ENCODE data around the gene MEGF9.
A peak's percentile ranks its signal among the peaks of the same experiment; 100 is the strongest.
"Not testable (repeated sequence)": the region's sequence is repeated elsewhere in the genome, so short reads cannot be mapped to it uniquely, and the experiment has no call there.

The MEGF9 gene

DNA sequence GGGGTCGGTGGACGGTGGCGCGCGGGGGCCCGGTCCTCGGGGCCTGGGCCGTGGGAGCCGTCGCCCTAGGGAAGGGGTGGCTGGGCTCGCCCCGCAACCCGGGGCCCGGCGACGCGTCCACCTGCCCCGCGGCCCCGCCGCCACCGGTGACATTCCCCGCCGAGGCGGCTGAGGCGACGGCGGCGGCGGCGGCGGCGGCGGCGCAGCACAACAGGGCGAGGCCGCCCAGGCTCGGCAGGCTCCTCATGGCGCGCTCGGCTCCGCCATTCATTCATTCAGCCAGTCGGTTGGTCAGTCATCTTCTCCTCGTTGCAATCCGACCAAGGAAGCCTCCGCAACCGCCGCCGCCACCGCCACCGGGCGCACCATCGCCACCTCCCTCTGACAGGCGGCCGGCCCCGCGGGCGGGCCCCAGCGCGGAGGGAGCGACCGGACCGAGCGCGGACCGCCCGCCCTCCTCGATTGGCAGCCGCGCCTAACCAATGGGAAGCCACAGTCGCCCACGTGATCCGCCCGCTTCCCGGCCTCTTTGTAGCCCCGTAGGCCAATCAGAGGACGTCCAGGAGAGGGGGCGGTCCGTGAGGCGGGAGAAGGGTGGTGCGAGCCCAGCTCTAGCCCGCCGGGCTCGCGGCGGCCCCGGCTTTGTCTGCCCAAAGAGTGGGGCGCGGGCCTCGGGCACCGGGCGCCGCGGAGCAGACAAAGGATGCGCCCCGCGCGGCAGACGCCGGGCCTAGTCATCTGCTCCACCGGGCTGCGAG lies at the start of gene MEGF9:
MEGF9 (minus strand) TSS at position 383 of the 758 bp plus-strand sequence; CDS start at position 271, 112 bp downstream.
- peak within 1 kb of the TSS; percentile 73 to 97 (median 87) for H3K27ac ChIP-seq
- peak within 1 kb of the TSS; percentile 73 to 94 (median 91) for H3K4me3 ChIP-seq

- no peak overlapping the region for H3K4me3 ChIP-seq
- H3K27ac ChIP-seq: no peak overlapping the region
Observed at GRCh38 chr9:120761006-120761405, 46.7 kb upstream of the MEGF9 start.

- Histone ChIP-seq H3K4me3 (no peak overlapping the region), H3K27ac (peak overlapping the region in 1 of 21 experiments; percentile 4)
Observed at GRCh38 chr9:120759755-120760400, 45.6 kb upstream of the MEGF9 start.

DNA sequence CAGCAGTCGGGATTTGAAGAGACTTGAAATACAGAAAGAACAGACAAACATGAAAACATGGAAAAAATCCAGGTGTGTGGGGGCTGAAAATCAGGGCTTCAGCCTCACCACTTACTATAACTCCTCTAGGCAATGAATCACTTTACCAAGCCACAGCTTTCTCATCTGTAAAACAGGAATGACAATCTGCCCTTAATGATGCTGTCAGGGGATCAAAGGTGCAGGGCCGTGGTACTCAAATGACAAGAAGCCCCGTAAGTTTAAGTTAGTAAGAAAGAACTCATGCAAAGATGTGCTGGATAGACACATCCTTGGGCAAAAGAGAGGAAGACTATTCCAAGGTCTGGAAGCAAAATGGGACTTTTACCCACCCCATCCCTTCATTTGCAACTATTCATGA lies 44.3 kb upstream of the MEGF9 start:
- Histone ChIP-seq H3K4me3 (no peak overlapping the region), H3K27ac (no peak overlapping the region)

DNA sequence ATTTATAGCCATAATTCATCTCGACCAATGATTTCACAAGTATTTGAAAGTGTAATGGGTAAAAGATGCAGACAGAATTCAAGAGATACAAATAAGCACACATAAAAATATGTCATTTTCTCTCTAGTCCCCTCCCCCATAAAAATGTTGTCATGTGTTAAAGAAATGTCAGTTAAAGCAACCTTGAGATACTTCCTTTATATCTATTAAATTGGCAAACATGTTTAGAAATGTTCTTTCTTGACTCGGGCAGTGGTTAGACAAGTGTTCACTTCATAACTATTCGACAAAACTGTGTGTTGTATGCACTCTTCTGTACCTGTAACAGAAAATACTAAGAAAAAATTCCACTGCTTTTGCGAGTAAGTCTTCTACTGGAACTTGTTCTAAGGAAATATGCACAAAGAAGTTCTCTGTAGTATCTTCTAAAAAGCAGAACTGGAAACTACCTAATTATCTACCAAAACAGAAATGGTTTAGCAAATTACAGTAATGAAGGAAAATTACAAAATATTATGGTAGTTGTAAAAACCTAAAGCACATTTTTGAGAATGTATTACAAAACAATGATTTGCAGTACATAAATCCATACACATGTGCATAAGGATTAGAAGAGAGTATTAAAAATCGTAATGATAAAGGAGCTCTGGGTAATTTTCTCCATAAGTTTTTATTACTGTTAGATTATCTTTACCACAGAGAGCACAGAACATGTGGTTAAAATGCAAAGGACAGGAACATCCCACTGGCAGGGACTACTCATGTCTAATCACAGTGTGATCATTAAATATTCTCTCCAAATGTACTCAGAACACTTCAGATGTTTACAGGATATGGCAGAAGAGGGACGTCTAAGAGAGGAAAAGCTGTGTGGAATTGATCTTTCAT lies 43.0 kb upstream of the MEGF9 start:
- H3K4me3 ChIP-seq: no peak overlapping the region
- peak overlapping the region in 2 of 21 experiments; percentile 18 to 21 for H3K27ac ChIP-seq

DNA sequence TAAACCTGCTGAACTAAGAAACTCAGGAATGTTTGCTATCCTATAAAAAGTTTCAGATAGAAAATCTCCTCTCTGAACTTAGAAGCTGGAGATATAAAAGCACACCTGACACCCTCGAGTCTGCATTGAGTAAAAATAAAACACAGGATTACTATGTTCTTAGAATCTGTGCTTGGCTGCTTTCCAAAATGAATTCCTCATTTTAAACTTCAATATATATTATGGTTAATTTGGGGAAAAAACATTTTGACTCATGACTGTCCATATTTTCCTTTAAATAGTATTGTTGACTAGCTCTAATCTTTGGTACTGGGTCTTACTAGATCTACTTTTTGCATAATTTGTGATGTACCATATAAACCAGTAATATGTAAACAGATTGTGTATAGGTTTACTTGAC lies 42.3 kb upstream of the MEGF9 start:
- peak overlapping the region in 1 of 21 experiments; percentile 21 for H3K27ac ChIP-seq
- no peak overlapping the region for H3K4me3 ChIP-seq

GRCh38 chr9:120755810-120756434 lies 41.7 kb upstream of the MEGF9 start:
- H3K4me3 ChIP-seq: no peak overlapping the region
- H3K27ac ChIP-seq: no peak overlapping the region

GRCh38 chr9:120755044-120755443 lies 40.8 kb upstream of the MEGF9 start:
- Histone ChIP-seq H3K27ac (no peak overlapping the region), H3K4me3 (no peak overlapping the region)

- Histone ChIP-seq H3K27ac (no peak overlapping the region), H3K4me3 (no peak overlapping the region)
Observed at GRCh38 chr9:120750421-120750820, 36.2 kb upstream of the MEGF9 start.

- not testable (repeated sequence) for H3K4me3 ChIP-seq
Observed at GRCh38 chr9:120746366-120746765, 32.1 kb upstream of the MEGF9 start.

DNA sequence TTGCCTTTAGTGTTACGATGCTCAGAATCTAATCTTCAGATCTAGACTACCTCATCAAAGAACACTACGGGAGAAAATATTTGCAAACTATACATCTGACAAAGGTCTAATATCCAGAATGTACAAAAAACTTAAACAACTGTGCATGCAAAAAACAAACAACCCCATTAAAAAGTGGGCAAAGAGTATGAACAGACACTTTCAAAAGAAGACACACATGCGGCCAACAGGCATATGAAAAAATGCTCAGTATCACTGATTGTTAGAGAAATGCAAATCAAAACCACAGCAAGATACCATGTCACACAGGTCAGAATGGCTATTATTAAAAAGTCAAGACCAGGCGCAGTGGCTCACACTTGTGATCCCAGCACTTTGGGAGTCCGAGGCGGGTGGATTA lies 31.0 kb upstream of the MEGF9 start:
- Histone ChIP-seq H3K27ac (no peak overlapping the region), H3K4me3 (no peak overlapping the region)

More at GRCh38 chr9:120746366-120746765, 32.1 kb upstream of the MEGF9 start:
- not testable (repeated sequence) for H3K27ac ChIP-seq

- Histone ChIP-seq H3K27ac (no peak overlapping the region), H3K4me3 (no peak overlapping the region)
Observed at GRCh38 chr9:120742951-120743416, 28.7 kb upstream of the MEGF9 start.

DNA sequence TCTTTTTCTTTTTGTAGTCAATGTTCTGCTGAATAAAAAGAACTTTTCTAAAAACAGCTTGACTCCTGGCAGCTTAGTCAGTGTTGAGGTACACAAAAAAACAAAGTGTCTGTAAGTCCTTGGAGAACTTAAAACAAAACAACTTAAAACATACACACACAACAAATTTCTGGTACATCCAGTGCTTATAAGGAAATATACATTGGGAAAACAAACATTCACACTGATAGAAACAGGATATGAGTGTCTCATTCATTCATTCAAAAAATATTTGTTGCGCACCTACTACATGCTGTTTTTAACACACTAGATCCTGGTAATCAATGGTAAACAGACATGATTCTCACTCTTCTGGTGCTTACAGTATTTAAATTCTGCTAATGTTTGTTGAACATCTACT lies 27.4 kb upstream of the MEGF9 start:
- H3K27ac ChIP-seq: no peak overlapping the region
- H3K4me3 ChIP-seq: no peak overlapping the region

GRCh38 chr9:120741191-120741590 lies 26.9 kb upstream of the MEGF9 start:
- Histone ChIP-seq H3K27ac (no peak overlapping the region), H3K4me3 (no peak overlapping the region)

GRCh38 chr9:120740132-120740531 lies 25.9 kb upstream of the MEGF9 start:
- no peak overlapping the region for H3K4me3 ChIP-seq
- no peak overlapping the region for H3K27ac ChIP-seq

DNA sequence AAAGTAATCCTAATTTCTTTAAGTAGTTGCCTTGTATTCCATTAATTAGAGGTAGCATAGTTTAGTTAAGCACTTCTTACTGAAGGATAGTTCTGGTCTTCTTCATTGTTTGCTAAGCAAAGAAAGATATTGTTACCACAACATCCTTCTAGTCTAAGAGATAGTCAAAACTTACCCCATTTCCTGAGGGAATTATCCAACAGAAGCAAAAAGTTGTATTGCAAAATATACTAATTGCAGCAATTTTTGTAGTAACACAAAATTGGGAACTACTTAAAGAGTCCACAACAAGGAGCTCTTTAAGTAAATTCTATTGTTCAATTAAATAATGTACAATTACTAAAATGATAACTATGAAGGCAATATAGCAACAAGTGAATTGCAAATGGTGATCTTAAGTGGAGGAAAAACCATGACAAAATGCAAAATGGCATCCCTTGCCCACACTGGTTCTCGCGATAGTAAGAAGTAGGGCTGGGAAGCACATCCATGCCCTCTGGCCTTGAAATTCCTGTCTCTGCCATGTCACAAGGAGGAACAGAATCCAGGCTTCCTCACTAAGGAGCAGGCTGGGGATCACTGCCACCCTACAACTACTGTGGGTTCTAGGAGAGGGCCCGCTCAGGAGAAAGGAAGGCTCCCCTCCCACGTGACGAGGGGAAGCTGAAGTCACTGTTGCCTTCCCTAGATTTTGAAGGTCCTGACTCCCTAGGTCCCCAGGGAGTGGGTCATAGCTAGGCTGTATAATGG lies 23.3 kb upstream of the MEGF9 start:
- peak overlapping the region in 1 of 21 experiments; percentile 18 for H3K27ac ChIP-seq
- H3K4me3 ChIP-seq: no peak overlapping the region

DNA sequence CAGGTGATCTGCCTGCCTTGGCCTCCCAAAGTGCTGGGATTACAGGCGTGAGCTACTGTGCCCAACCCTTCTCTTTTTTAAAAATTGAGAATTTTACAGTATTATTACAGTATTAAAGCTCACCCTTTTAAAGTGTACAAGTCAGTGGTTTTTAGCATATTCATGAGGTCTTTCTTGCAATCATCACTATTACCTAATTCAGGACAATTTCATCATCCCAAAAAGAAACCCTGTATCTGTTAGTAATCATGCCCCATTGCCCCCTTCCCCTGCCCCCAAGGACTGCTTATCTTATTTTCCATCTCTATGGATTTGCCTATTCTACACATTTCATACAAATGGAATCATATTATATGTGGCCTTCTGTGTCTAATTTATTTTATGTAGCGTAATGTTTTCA lies 22.6 kb upstream of the MEGF9 start:
- H3K27ac ChIP-seq: no peak overlapping the region
- H3K4me3 ChIP-seq: no peak overlapping the region

GRCh38 chr9:120735415-120736126 lies 21.3 kb upstream of the MEGF9 start:
- H3K27ac ChIP-seq: peak overlapping the region in 3 of 21 experiments; percentile 13 to 73 (median 48)
- H3K4me3 ChIP-seq: no peak overlapping the region

Measured in skin epidermis (tissue), 12 donors.